BLaER1 treated with 17β-estradiol and CSF1 and Interleukin-3, amounts not matched to agents 10 nM and 100 nM (cell line): ENCODE measurements around the gene GPATCH3.
"Not testable (repeated sequence)": the region's sequence is repeated elsewhere in the genome, so short reads cannot be mapped to it uniquely, and the experiment has no call there.

Experiments used
- H3K27ac ChIP-seq, 11 experiments: shearing (Covaris generic); formaldehyde crosslinking; 2 replicates each; pipeline ENCODE4 v1.8.1; 2022
- H3K27me3 ChIP-seq, 11 experiments: shearing (Covaris generic); formaldehyde crosslinking; 2 replicates each; pipeline ENCODE4 v1.8.1; 2022
- H3K36me3 ChIP-seq, 11 experiments: shearing (Covaris generic); formaldehyde crosslinking; 2 replicates each; pipeline ENCODE4 v1.8.1; 2022
- H3K4me1 ChIP-seq, 10 experiments: shearing (Covaris generic); formaldehyde crosslinking; 2 replicates each; pipeline ENCODE4 v1.8.1; 2022
- H3K4me2 ChIP-seq, 11 experiments: shearing (Covaris generic); formaldehyde crosslinking; 2 replicates each; pipeline ENCODE4 v1.8.1; 2022
- H3K4me3 ChIP-seq, 10 experiments: shearing (Covaris generic); formaldehyde crosslinking; 2 replicates each; pipeline ENCODE4 v1.8.1; 2022
- H3K9ac ChIP-seq, 11 experiments: shearing (Covaris generic); formaldehyde crosslinking; 2 replicates each; pipeline ENCODE4 v1.8.1; 2022
- H3K9me3 ChIP-seq, 11 experiments: shearing (Covaris generic); formaldehyde crosslinking; replicated peaks in 1 of 11; 2 replicates each; pipeline ENCODE4 v1.8.1; 2022
- H4K20me1 ChIP-seq, 11 experiments: shearing (Covaris generic); formaldehyde crosslinking; 2 replicates each; pipeline ENCODE4 v1.8.1; 2022
- Cebpa-rat ChIP-seq, 11 experiments: shearing (Covaris generic); IDR thresholded peaks; 2 replicates each; pipeline ENCODE4 v1.8.1; 2022

The GPATCH3 gene

DNA sequence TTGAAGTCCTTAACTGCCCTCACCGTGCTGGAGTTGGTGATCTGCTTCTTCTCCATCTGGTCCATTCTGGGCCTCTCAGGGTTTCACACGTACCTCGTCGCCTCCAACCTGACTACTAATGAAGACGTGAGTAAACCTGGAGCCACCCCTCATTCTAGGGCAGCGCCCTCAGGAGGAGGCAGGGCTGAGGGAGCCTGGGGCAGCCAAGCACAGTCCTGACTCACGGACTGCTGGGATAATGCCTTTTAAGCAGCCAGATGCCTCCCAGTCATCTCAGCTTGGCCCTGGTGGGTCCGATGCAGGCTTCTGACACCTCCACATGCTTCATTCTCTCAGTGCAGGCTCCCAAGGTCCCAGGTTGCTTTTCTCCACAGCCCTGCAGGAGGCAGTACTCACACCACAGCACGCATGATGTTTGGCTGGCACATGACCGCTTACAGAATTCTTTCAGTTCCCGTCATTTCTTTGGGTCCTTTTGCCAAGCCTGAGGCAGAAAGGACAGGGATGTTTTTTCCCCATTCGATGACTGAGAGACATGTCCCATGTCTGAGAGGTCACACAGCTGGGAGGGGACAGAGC, 49.1 kb downstream of the GPATCH3 start:
- H4K20me1 ChIP-seq: peaks cover 0 to 58% (median 18%) of the 10 kb centered on the region in 11 experiments; a peak in 10 of 22 replicates
- H3K9me3 ChIP-seq: no peaks in the 10 kb centered on the region
- H3K27me3 ChIP-seq: no peaks in the 10 kb centered on the region
- TF ChIP-seq Cebpa-rat (IDR thresholded peaks at IDR 0.05): no peak
- H3K36me3 ChIP-seq: peaks cover 92 to 100% (median 98%) of the 10 kb centered on the region in 11 experiments
- H3K4me3 ChIP-seq: no peak overlapping the region
- H3K9ac ChIP-seq: peak overlapping the region in 1 of 11 experiments; percentile 3; a peak in 1 of 22 replicates
- no peak overlapping the region for H3K4me2 ChIP-seq
- no peak overlapping the region for H3K27ac ChIP-seq
- peaks cover 0 to 15% (median 6%) of the 10 kb centered on the region in 10 experiments; a peak in 9 of 20 replicates for H3K4me1 ChIP-seq

DNA sequence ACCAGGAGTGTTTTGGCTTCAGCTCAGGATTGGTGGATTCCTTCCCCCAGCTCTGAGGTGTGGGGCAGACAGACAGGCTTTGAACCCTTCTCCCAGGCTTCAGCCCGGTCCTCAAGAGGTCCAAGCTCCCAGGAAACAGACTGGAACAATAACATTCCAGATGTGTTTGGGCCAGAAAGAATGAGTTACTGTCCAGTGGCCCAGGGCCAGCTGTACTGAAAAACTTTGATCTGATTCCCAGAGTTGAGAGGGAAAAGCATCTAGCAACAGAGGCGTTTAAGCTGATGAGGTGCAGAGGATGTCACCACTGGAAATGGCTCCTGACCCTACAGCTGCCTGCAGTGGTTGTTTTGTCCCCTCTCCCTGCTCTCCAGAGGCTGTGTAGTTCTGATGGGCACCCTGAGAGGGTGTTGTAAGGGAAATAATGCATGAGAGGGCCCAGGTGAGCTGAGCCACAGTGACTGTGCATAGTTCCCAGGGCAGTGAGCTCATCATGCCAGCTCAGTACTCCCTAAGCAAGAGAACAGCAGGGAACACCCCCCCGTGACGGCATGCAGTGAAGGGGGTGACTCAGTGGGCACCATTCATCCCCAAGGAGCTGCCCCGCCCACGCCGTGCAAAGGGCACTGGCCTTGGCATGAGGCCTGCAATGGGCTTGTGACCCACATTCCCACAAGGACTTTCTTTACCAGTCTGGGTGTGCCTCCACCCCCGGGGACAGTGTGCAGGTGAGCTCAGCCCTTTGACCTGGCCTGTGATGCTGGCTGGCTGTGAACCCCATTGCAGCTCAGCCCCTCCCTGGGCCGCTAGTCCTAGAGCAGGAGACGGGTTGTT, 51.1 kb downstream of the GPATCH3 start:
- no peak overlapping the region for H3K27ac ChIP-seq
- no peak for TF ChIP-seq Cebpa-rat (IDR thresholded peaks at IDR 0.05)
- H3K9me3 ChIP-seq: no peaks in the 10 kb centered on the region
- peaks cover 78 to 96% (median 86%) of the 10 kb centered on the region in 11 experiments for H3K36me3 ChIP-seq
- H3K9ac ChIP-seq: peak overlapping the region in 1 of 11 experiments; percentile 5; a peak in 2 of 22 replicates
- H3K4me3 ChIP-seq: no peak overlapping the region
- peaks cover 0 to 65% (median 18%) of the 10 kb centered on the region in 11 experiments; a peak in 12 of 22 replicates for H4K20me1 ChIP-seq
- H3K27me3 ChIP-seq: no peaks in the 10 kb centered on the region
- no peak overlapping the region for H3K4me2 ChIP-seq
- H3K4me1 ChIP-seq: 0 out of 20 replicates have a peak, but pooled peaks cover 0 to 2% (median 0%) of the 10 kb centered on the region in 10 experiments

DNA sequence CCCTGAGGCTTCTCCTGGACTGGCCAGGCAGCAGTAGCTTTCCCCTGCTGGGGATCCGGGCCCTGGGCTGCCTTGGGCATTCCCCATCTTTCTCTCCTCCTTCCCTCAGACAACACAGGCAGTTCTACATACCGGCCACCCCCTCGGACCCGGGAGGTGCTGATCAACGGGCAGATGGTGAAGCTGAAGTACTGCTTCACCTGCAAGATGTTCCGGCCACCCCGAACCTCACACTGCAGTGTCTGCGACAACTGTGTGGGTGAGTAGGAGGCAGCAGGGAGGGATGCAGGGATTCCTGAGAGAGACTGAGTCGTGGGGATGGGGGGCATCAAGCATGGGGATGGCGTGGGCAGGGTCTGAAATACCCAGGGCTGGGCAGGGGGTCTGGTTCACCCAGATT, 51.8 kb downstream of the GPATCH3 start:
- H3K4me3 ChIP-seq: no peak overlapping the region
- H4K20me1 ChIP-seq: peaks cover 0 to 64% (median 14%) of the 10 kb centered on the region in 11 experiments; a peak in 12 of 22 replicates
- no peaks in the 10 kb centered on the region for H3K4me1 ChIP-seq
- no peak overlapping the region for H3K27ac ChIP-seq
- no peak overlapping the region for H3K4me2 ChIP-seq
- H3K9me3 ChIP-seq: no peaks in the 10 kb centered on the region
- H3K36me3 ChIP-seq: peaks cover 75 to 96% (median 84%) of the 10 kb centered on the region in 11 experiments
- no peaks in the 10 kb centered on the region for H3K27me3 ChIP-seq
- TF ChIP-seq Cebpa-rat (IDR thresholded peaks at IDR 0.05): no peak
- H3K9ac ChIP-seq: peak overlapping the region in 1 of 11 experiments; percentile 5; a peak in 2 of 22 replicates

DNA sequence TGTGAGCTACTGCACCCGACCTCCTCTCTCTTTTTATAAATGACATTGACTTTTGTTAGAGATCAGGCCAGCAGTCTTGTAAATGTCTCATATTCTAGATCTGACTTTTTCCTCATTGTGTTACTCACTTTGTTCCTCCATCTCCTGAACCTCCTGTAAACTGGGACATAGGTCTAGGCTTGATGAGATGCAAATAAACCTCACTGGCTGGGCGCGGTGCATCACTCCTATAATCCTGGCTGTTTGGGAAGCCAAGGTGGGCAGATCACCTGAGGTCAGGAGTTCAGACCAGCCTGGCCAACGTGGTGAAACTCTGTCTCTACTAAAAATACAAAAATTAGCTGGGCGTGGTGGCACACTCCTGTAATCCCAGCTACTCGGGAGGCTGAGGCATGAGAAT, 52.4 kb downstream of the GPATCH3 start:
- not testable (repeated sequence) for H3K9me3 ChIP-seq, H3K27me3 ChIP-seq, H3K4me1 ChIP-seq, H3K27ac ChIP-seq, H3K4me3 ChIP-seq, H3K4me2 ChIP-seq
- H4K20me1 ChIP-seq: peaks cover 0 to 63% (median 15%) of the 10 kb centered on the region in 11 experiments; a peak in 12 of 22 replicates
- peak overlapping the region in 2 of 11 experiments; percentile 20; a peak in 1 of 22 replicates for H3K9ac ChIP-seq
- peaks cover 77 to 96% (median 84%) of the 10 kb centered on the region in 11 experiments for H3K36me3 ChIP-seq

DNA sequence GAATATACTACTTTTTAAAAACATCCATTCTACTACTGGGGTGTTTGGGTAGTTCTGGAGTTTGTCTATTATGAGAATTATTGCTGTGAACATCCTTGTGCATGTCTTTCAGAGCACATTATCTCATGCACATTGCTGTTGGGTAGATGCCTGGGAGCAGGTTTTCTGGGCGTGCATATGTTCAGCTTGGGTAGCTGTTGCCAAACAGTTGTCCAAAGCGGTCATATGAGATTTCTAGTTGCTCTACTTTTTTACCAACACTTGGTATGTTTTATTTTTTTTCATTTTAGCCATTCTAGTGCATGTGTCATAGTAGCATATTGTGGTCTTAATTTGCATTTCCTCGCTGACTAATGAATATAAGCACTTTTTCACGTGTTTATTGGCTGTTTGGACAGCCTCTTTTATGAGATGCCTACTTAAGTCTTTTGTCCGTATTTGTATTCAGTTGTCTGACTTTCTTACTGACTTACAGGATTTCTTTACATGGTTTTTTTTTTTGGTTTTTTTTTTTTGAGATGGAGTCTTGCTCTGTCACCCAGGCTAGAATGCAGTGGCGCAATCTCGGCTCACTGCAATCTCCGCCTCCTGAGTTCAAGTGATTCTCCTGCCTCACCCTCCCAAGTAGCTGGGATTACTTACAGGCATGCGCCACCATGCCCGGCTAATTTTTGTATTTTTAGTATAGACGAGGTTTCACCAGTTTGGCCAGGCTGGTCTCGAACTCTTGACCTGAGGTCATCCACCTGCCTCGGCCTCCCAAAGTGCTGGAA, 55.7 kb downstream of the GPATCH3 start:
- Histone ChIP-seq H3K4me3 (no peak overlapping the region), H3K27ac (no peak overlapping the region), H3K9ac (no peak overlapping the region), H3K9me3 (no peaks in the 10 kb centered on the region), H3K4me2 (no peak overlapping the region), H4K20me1 (peaks cover 0 to 77% (median 19%) of the 10 kb centered on the region in 11 experiments; a peak in 11 of 22 replicates), H3K27me3 (no peaks in the 10 kb centered on the region), H3K4me1 (no peaks in the 10 kb centered on the region), H3K36me3 (peaks cover 77 to 96% (median 84%) of the 10 kb centered on the region in 11 experiments)
- TF ChIP-seq Cebpa-rat (IDR thresholded peaks at IDR 0.05): no peak
